ENCODE measurements around the gene TMEM217.
"Not testable (repeated sequence)": the region's sequence is repeated elsewhere in the genome, so short reads cannot be mapped to it uniquely, and the experiment has no call there.

TMEM217 gene

DNA sequence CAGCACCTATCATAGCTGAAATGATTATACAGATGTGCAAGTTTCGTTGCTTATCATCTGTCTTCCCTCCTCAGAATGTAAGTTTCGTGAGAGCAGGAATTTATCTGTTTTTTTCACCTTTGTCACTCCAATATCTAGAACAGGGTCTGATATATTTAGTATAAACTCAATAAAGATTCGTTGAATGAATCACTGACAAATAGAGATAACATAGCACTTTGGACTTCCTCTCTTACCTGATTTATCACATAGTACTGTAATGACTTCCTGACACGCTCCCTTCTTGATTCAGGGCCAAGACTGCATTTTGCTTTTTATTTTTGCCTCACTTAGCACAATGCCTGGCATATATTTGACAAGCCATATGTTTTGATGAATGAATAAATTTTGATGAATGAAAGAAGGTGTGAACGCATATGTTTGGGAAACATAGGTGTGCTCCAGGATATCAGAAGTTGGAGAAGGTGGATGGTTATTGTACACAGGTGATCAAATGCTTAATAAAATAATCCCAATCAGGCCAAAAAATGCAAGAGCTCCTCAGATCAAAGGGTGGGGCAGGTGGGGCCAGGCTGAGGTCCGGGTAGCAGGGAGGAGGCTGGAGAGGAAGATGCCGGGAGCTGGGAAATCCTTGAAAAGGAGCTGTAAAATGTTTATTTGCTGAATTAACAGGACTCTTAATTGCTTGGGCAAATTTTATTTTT lies 55.0 kb downstream of the TMEM217 start:
- DNase-seq = peak in 2 of 3 donors; percentile 79 to 85
- H3K36me3 ChIP-seq (ENCODE audit: control insufficient read depth in 4 of 4, insufficient read depth in 4 of 4, low read length in 3 of 4) = no peaks in the 10 kb centered on the region
- POLR2A ChIA-PET = interaction anchor here (0.6 kb wide), 2 partner anchors 14 to 22 kb away, joined by 3 to 4 read pairs; no protein-coding TSS in a partner anchor
- H3K4me3 ChIP-seq (ENCODE audit: control insufficient read depth in 1 of 7, extremely low read depth in 1 of 7, insufficient read depth in 4 of 7, low read depth in 2 of 7, low read length in 6 of 7) = no peak overlapping the region
- 20% methylated on average over 3 of the region's 7 CpGs for WGBS (ENCODE audit: insufficient coverage)
- peaks cover 19 to 78% (median 69%) of the 10 kb centered on the region in 4 experiments for H3K4me1 ChIP-seq (ENCODE audit: control extremely low read depth in 1 of 4, control insufficient read depth in 4 of 4, insufficient read depth in 4 of 4, low read length in 3 of 4)
- H3K27ac ChIP-seq (ENCODE audit: insufficient read depth in 1 of 2, low read depth in 1 of 2, low read length in 2 of 2, poor library complexity in 1 of 2, severe bottlenecking in 2 of 2) = no peak overlapping the region
- CTCF ChIA-PET = interaction anchor here (0.6 to 23.7 kb wide), 4 partner anchors 25 to 424 kb away, joined by 3 to 618 read pairs (median 213); partner anchors contain the start of gene PIM1
- no peaks in the 10 kb centered on the region for H3K27me3 ChIP-seq (replicated peaks in 2 of 5; ENCODE audit: control insufficient read depth in 4 of 5, insufficient read depth in 5 of 5, low read length in 4 of 5)
- H3K9me3 ChIP-seq (ENCODE audit: control extremely low read depth in 1 of 5, control insufficient read depth in 4 of 5, insufficient read depth in 2 of 5, low read depth in 1 of 5, low read length in 4 of 5) = no peaks in the 10 kb centered on the region

GRCh38 chr6:37201726-37202125 lies 56.2 kb downstream of the TMEM217 start:
- no peaks in the 10 kb centered on the region for H3K9me3 ChIP-seq (ENCODE audit: control extremely low read depth in 1 of 5, control insufficient read depth in 4 of 5, insufficient read depth in 2 of 5, low read depth in 1 of 5, low read length in 4 of 5)
- ChIA-PET POLR2A (interaction anchor here (1.0 kb wide), 1 partner anchor 8 kb away, joined by 4 read pairs; no protein-coding TSS in a partner anchor), CTCF (interaction anchor here (0.9 to 23.7 kb wide), 5 partner anchors 8 to 423 kb away, joined by 3 to 618 read pairs (median 33); partner anchors contain the start of gene PIM1)
- H3K4me1 ChIP-seq (ENCODE audit: control extremely low read depth in 1 of 4, control insufficient read depth in 4 of 4, insufficient read depth in 4 of 4, low read length in 3 of 4) = peaks cover 16 to 66% (median 58%) of the 10 kb centered on the region in 4 experiments
- no peak overlapping the region for H3K27ac ChIP-seq (ENCODE audit: insufficient read depth in 1 of 2, low read depth in 1 of 2, low read length in 2 of 2, poor library complexity in 1 of 2, severe bottlenecking in 2 of 2)
- no peaks in the 10 kb centered on the region for H3K27me3 ChIP-seq (replicated peaks in 2 of 5; ENCODE audit: control insufficient read depth in 4 of 5, insufficient read depth in 5 of 5, low read length in 4 of 5)
- no peak for DNase-seq
- no peaks in the 10 kb centered on the region for H3K36me3 ChIP-seq (ENCODE audit: control insufficient read depth in 4 of 4, insufficient read depth in 4 of 4, low read length in 3 of 4)
- H3K4me3 ChIP-seq (ENCODE audit: control insufficient read depth in 1 of 7, extremely low read depth in 1 of 7, insufficient read depth in 4 of 7, low read depth in 2 of 7, low read length in 6 of 7) = no peak overlapping the region
- no CpG with 5 or more reads among the region's 1 CpG for WGBS (ENCODE audit: insufficient coverage)

GRCh38 chr6:37200085-37200484 lies 57.9 kb downstream of the TMEM217 start:
- WGBS (ENCODE audit: insufficient coverage) = 44% methylated on average over 4 of the region's 5 CpGs

DNA sequence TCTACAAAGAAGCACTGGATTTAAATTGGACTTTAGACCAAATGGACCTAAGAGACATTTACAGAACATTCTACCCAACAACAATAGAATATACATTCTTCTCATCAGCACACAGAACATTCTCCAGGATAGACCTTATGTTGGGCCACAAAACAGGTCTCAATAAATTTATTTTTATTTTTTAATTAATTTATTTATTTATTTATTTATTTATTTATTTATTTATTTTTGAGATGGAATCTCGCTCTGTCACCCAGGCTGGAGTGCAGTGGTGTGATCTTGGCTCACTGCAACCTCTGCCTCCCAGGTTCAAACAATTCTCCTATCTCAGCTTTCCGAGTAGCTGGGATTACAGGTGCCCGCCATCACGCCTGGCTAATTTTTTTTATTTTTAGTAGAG lies 61.5 kb downstream of the TMEM217 start:
- CTCF ChIA-PET = interaction anchor here (1.6 to 23.7 kb wide), 4 partner anchors 9 to 172 kb away, joined by 4 to 618 read pairs (median 228); partner anchors contain the start of gene PIM1
- POLR2A ChIA-PET; H3K36me3 ChIP-seq (ENCODE audit: control insufficient read depth in 4 of 4, insufficient read depth in 4 of 4, low read length in 3 of 4); H3K4me3 ChIP-seq (ENCODE audit: control insufficient read depth in 1 of 7, extremely low read depth in 1 of 7, insufficient read depth in 4 of 7, low read depth in 2 of 7, low read length in 6 of 7); H3K27me3 ChIP-seq (replicated peaks in 2 of 5; ENCODE audit: control insufficient read depth in 4 of 5, insufficient read depth in 5 of 5, low read length in 4 of 5); H3K9me3 ChIP-seq (ENCODE audit: control extremely low read depth in 1 of 5, control insufficient read depth in 4 of 5, insufficient read depth in 2 of 5, low read depth in 1 of 5, low read length in 4 of 5); H3K27ac ChIP-seq (ENCODE audit: insufficient read depth in 1 of 2, low read depth in 1 of 2, low read length in 2 of 2, poor library complexity in 1 of 2, severe bottlenecking in 2 of 2); DNase-seq: not testable (repeated sequence)
- H3K4me1 ChIP-seq (ENCODE audit: control extremely low read depth in 1 of 4, control insufficient read depth in 4 of 4, insufficient read depth in 4 of 4, low read length in 3 of 4) = peaks cover 4 to 41% (median 34%) of the 10 kb centered on the region in 4 experiments
- no CpG with 5 or more reads among the region's 4 CpGs for WGBS (ENCODE audit: insufficient coverage)

More at GRCh38 chr6:37200085-37200484, 57.9 kb downstream of the TMEM217 start:
- Histone ChIP-seq H3K9me3 (ENCODE audit: control extremely low read depth in 1 of 5, control insufficient read depth in 4 of 5, insufficient read depth in 2 of 5, low read depth in 1 of 5, low read length in 4 of 5) (no peaks in the 10 kb centered on the region), H3K27me3 (replicated peaks in 2 of 5; ENCODE audit: control insufficient read depth in 4 of 5, insufficient read depth in 5 of 5, low read length in 4 of 5) (no peaks in the 10 kb centered on the region), H3K36me3 (ENCODE audit: control insufficient read depth in 4 of 4, insufficient read depth in 4 of 4, low read length in 3 of 4) (no peaks in the 10 kb centered on the region), H3K4me3 (ENCODE audit: control insufficient read depth in 1 of 7, extremely low read depth in 1 of 7, insufficient read depth in 4 of 7, low read depth in 2 of 7, low read length in 6 of 7) (no peak overlapping the region), H3K4me1 (ENCODE audit: control extremely low read depth in 1 of 4, control insufficient read depth in 4 of 4, insufficient read depth in 4 of 4, low read length in 3 of 4) (peaks cover 14 to 49% (median 43%) of the 10 kb centered on the region in 4 experiments), H3K27ac (ENCODE audit: insufficient read depth in 1 of 2, low read depth in 1 of 2, low read length in 2 of 2, poor library complexity in 1 of 2, severe bottlenecking in 2 of 2) (no peak overlapping the region)
- ChIA-PET POLR2A (interaction anchor here (0.6 kb wide), 1 partner anchor 18 kb away, joined by 3 read pairs; no protein-coding TSS in a partner anchor), CTCF (interaction anchor here (1.7 to 23.7 kb wide), 4 partner anchors 7 to 176 kb away, joined by 6 to 618 read pairs (median 228); partner anchors contain the start of gene PIM1)
- peak in 2 of 3 donors; percentile 82 to 83 for DNase-seq

DNA sequence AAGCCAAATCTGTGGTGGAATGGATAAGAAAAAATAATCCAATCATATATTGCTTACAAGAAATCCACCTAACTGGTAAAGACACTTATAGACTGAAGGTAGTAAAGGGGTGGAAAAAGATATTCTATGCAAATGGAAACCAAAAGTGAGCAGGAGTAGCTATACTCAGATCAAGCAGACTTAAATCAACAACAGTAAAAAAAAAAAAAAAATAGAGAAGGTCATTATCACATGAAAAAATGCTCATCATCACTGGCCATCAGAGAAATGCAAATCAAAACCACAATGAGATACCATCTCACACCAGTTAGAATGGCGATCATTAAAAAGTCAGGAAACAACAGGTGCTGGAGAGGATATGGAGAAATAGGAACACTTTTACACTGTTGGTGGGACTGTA lies 63.1 kb downstream of the TMEM217 start:
- POLR2A ChIA-PET = interaction anchor here (1.9 kb wide), 1 partner anchor 18 kb away, joined by 8 read pairs; no protein-coding TSS in a partner anchor
- CTCF ChIA-PET = interaction anchor here (0.6 to 23.7 kb wide), 9 partner anchors 10 to 170 kb away, joined by 3 to 618 read pairs (median 12); no protein-coding TSS in a partner anchor
- whole genome bisulfite sequencing (ENCODE audit: insufficient coverage) = no CpG with 5 or more reads among the region's 1 CpG

DNA sequence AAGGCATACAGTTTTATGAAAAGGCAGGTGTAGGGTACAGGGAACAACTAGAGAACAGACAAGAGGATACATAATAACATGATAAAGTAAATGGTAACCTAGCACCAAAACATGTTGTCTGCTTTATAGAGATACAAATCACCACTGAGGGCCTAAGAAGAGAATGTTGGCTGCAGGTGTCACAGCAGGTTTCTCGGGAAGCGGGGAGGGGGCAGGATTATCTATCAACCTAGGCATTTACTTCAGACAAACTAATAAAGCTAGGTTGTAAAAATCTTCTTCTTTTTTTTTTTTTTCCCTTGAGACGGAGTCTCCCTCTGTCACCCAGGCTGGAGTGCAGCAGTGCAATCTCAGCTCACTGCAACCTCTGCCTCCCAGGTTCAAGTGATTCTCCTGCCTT lies 65.3 kb downstream of the TMEM217 start:
- 70% methylated on average over 1 of the region's 3 CpGs for WGBS (ENCODE audit: insufficient coverage)
- no peaks in the 10 kb centered on the region for H3K36me3 ChIP-seq (ENCODE audit: control insufficient read depth in 4 of 4, insufficient read depth in 4 of 4, low read length in 3 of 4)

More for the DNA sequence above, 63.1 kb downstream of the TMEM217 start:
- not testable (repeated sequence) for H3K9me3 ChIP-seq (ENCODE audit: control extremely low read depth in 1 of 5, control insufficient read depth in 4 of 5, insufficient read depth in 2 of 5, low read depth in 1 of 5, low read length in 4 of 5); H3K4me3 ChIP-seq (ENCODE audit: control insufficient read depth in 1 of 7, extremely low read depth in 1 of 7, insufficient read depth in 4 of 7, low read depth in 2 of 7, low read length in 6 of 7); H3K36me3 ChIP-seq (ENCODE audit: control insufficient read depth in 4 of 4, insufficient read depth in 4 of 4, low read length in 3 of 4); DNase-seq; H3K27me3 ChIP-seq (replicated peaks in 2 of 5; ENCODE audit: control insufficient read depth in 4 of 5, insufficient read depth in 5 of 5, low read length in 4 of 5); H3K27ac ChIP-seq (ENCODE audit: insufficient read depth in 1 of 2, low read depth in 1 of 2, low read length in 2 of 2, poor library complexity in 1 of 2, severe bottlenecking in 2 of 2)
- peaks cover 4 to 46% (median 38%) of the 10 kb centered on the region in 4 experiments for H3K4me1 ChIP-seq (ENCODE audit: control extremely low read depth in 1 of 4, control insufficient read depth in 4 of 4, insufficient read depth in 4 of 4, low read length in 3 of 4)

More for the DNA sequence above, 65.3 kb downstream of the TMEM217 start:
- H3K27me3 ChIP-seq (replicated peaks in 2 of 5; ENCODE audit: control insufficient read depth in 4 of 5, insufficient read depth in 5 of 5, low read length in 4 of 5) = no peaks in the 10 kb centered on the region
- H3K4me3 ChIP-seq (ENCODE audit: control insufficient read depth in 1 of 7, extremely low read depth in 1 of 7, insufficient read depth in 4 of 7, low read depth in 2 of 7, low read length in 6 of 7) = no peak overlapping the region
- DNase-seq = peak in 2 of 3 donors; percentile 35 to 54
- peaks cover 13 to 64% (median 46%) of the 10 kb centered on the region in 4 experiments for H3K4me1 ChIP-seq (ENCODE audit: control extremely low read depth in 1 of 4, control insufficient read depth in 4 of 4, insufficient read depth in 4 of 4, low read length in 3 of 4)
- CTCF ChIA-PET = interaction anchor here (1.1 to 23.7 kb wide), 6 partner anchors 8 to 168 kb away, joined by 3 to 618 read pairs (median 14); no protein-coding TSS in a partner anchor
- POLR2A ChIA-PET = interaction anchor here (0.6 kb wide), 2 partner anchors 21 to 159 kb away, joined by 3 to 5 read pairs; no protein-coding TSS in a partner anchor
- peak overlapping the region; percentile 72 to 85 for H3K27ac ChIP-seq (ENCODE audit: insufficient read depth in 1 of 2, low read depth in 1 of 2, low read length in 2 of 2, poor library complexity in 1 of 2, severe bottlenecking in 2 of 2)
- H3K9me3 ChIP-seq (ENCODE audit: control extremely low read depth in 1 of 5, control insufficient read depth in 4 of 5, insufficient read depth in 2 of 5, low read depth in 1 of 5, low read length in 4 of 5) = no peaks in the 10 kb centered on the region
